ENCODE data around the gene CFH. TPM values are rescaled to one million over a fixed set of nuclear protein-coding genes. Genes with fewer than 3 reads are reported as not detected.

CFH gene
- total RNA-seq, 1 experiment from 2014 or later: 0.57 TPM

DNA sequence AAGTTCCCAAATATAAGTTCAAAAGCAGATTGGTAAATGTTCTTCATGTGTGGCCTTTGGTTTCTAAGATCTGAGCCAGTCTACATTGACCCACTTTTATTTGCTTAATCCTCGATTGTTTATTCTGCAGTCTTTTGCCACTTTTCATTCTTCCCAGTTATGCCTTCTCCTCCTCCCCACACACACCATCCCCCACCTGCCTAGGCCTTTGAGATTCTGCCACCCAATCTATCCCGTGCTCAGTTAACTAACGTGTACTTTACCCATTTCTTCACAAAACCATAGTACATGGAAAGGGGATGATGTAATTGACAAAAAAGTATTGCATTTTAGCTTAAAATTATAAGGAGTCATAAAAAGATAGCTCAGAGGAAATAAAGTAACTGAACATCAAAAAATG lies 3.7 kb downstream of the CFH start:
- Histone ChIP-seq H3K9me2 (ENCODE audit: insufficient read depth) (no peaks in the 10 kb centered on the region), H4K20me1 (ENCODE audit: insufficient read depth) (no peaks in the 10 kb centered on the region), H3K4me1 (ENCODE audit: control insufficient read depth in 1 of 2, insufficient read depth in 2 of 2, low read length in 2 of 2) (no peaks in the 10 kb centered on the region), H3K27me3 (ENCODE audit: insufficient read depth, low read length) (no peaks in the 10 kb centered on the region), H3K79me2 (ENCODE audit: insufficient read depth, low read length) (no peaks in the 10 kb centered on the region), H3K9ac (ENCODE audit: low read length) (no peak overlapping the region), H2AFZ (ENCODE audit: low read depth, low read length, poor library complexity, severe bottlenecking) (no peak overlapping the region), H3K36me3 (ENCODE audit: control insufficient read depth in 1 of 2, insufficient read depth in 2 of 2, low read length in 2 of 2) (no peaks in the 10 kb centered on the region), H3K27ac (ENCODE audit: low read depth, low read length) (no peak overlapping the region), H3K9me3 (ENCODE audit: control insufficient read depth in 1 of 2, insufficient read depth in 1 of 2, low read depth in 1 of 2, low read length in 2 of 2) (no peaks in the 10 kb centered on the region), H3K4me2 (ENCODE audit: low read length) (no peak overlapping the region), H3K4me3 (replicated peaks in 1 of 2; ENCODE audit: low read depth in 1 of 2, low read length in 2 of 2) (no peak overlapping the region)
- RAD21 ChIA-PET (ENCODE audit: low non-redundant PET in 1 of 2, low total read pairs in 2 of 2, uncharacterized antibody in 2 of 2, unreplicated experiment in 2 of 2): no interaction called here
- BruUV-seq (replicated peaks): no TSS peak
- POLR2A ChIA-PET: no interaction called here
- intact Hi-C loops (cut with micrococcal nuclease): no loop called here
- TF ChIP-seq ZFX (IDR thresholded peaks at IDR 0.05) (no peak), YY1 (IDR thresholded peaks at IDR 0.05; ENCODE audit: extremely low read depth, insufficient replicate concordance, low read depth, low read length) (no peak), EGR1 (IDR thresholded peaks at IDR 0.05; ENCODE audit: low read depth) (no peak), CBX3 (IDR thresholded peaks at IDR 0.05; ENCODE audit: low read depth) (no peak), SIN3A (IDR thresholded peaks at IDR 0.05; ENCODE audit: low read depth) (no peak), ELF1 (IDR thresholded peaks at IDR 0.05; ENCODE audit: borderline replicate concordance, low read depth) (no peak), FOSL1 (IDR thresholded peaks at IDR 0.05; ENCODE audit: low read depth) (no peak), RAD21 (IDR thresholded peaks at IDR 0.05; ENCODE audit: low read depth) (no peak), CEBPB (IDR thresholded peaks at IDR 0.05; ENCODE audit: low read depth) (no peak), JUND (IDR thresholded peaks at IDR 0.05) (no peak), ZNF274 (IDR thresholded peaks at IDR 0.05; ENCODE audit: low read depth, low read length) (no peak)
- TF ChIP-seq, protein P1, sequence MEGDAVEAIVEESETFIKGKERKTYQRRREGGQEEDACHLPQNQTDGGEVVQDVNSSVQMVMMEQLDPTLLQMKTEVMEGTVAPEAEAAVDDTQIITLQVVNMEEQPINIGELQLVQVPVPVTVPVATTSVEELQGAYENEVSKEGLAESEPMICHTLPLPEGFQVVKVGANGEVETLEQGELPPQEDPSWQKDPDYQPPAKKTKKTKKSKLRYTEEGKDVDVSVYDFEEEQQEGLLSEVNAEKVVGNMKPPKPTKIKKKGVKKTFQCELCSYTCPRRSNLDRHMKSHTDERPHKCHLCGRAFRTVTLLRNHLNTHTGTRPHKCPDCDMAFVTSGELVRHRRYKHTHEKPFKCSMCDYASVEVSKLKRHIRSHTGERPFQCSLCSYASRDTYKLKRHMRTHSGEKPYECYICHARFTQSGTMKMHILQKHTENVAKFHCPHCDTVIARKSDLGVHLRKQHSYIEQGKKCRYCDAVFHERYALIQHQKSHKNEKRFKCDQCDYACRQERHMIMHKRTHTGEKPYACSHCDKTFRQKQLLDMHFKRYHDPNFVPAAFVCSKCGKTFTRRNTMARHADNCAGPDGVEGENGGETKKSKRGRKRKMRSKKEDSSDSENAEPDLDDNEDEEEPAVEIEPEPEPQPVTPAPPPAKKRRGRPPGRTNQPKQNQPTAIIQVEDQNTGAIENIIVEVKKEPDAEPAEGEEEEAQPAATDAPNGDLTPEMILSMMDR (IDR thresholded peaks at IDR 0.05 in 2 of 3, conservative IDR thresholded peaks at IDR 0.05 in 1 of 3; ENCODE audit: borderline replicate concordance in 1 of 3, insufficient read depth in 1 of 3, low read depth in 2 of 3, low read length in 2 of 3): no peak
- ATAC-seq (no peak), DNase-seq (ENCODE audit: low read depth, low spot score) (no peak)
- CTCF ChIA-PET: no interaction called here
